ENCODE data around the gene RAB3A. TPM values are rescaled to one million over a fixed set of nuclear protein-coding genes. Genes with fewer than 3 reads are reported as not detected.

RAB3A gene
- total and polyA plus RNA-seq, 2 donors (not counting 3 experiments of a cell fraction or from before 2014, with no cell fraction given): 0.88 to 0.90 TPM

DNA sequence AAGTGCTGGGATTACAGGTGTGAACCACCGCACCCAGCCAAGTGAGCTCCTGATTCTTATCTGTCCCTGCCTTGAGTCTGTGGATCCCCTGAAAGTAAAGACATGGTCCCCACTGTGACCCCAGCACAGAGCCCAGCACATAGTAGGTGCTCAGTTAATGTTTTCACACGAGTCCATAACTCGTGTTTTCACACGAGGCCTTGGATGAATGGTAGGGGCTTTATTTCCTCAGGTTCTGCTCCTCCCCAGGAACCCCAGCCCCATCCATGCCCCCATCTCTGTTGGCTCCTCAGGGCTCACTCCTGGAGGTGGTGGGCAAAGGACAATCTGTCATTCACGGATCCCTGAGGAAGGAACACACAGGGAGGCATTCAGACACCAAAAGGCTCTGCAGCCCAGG, 46.0 kb upstream of the RAB3A start:
- intact Hi-C loops (cut with micrococcal nuclease): loop anchor here (5.0 kb wide), 1 partner anchor 243 kb away; the partner anchor contains the start of gene ARRDC2
- dilution Hi-C loops (cut with MboI; ENCODE audit: extremely low pct_ligation_motif_present, low sequenced_read_pairs): no loop called here
- Histone ChIP-seq H2AFZ (ENCODE audit: low read depth, low read length) (no peak overlapping the region), H4K20me1 (replicated peaks; ENCODE audit: control insufficient read depth, extremely low read depth, insufficient read depth, low read length) (no peaks in the 10 kb centered on the region), H3K9me1 (replicated peaks; ENCODE audit: control insufficient read depth, extremely low read depth, insufficient read depth, low read length) (no peaks in the 10 kb centered on the region), H3K27me3 (ENCODE audit: control insufficient read depth in 2 of 2, insufficient read depth in 2 of 2, low read length in 2 of 2) (peaks cover 0 to 6% of the 10 kb centered on the region in 2 experiments), H3K4me3 (replicated peaks in 1 of 3; ENCODE audit: insufficient read depth in 1 of 3, low read depth in 1 of 3, low read length in 3 of 3) (no peak overlapping the region), H3K79me2 (ENCODE audit: control insufficient read depth, insufficient read depth, low read length) (no peaks in the 10 kb centered on the region), H3K9ac (replicated peaks; ENCODE audit: extremely low read depth, insufficient read depth, low read length) (no peak overlapping the region), H3K9me3 (replicated peaks; ENCODE audit: control insufficient read depth, insufficient read depth, low read length) (no peaks in the 10 kb centered on the region), H3K36me3 (ENCODE audit: control insufficient read depth in 2 of 2, extremely low read depth in 1 of 2, insufficient read depth in 2 of 2, low read length in 2 of 2) (no peaks in the 10 kb centered on the region), H3K27ac (ENCODE audit: insufficient read depth, low read depth, low read length) (no peak overlapping the region), H3K4me1 (ENCODE audit: control insufficient read depth, extremely low read depth, insufficient read depth, low read length) (no peaks in the 10 kb centered on the region), H3K4me2 (ENCODE audit: insufficient read depth, low read length) (no peak overlapping the region)
- POLR2A ChIA-PET: interaction anchor here (0.6 kb wide), 1 partner anchor 21 kb away, joined by 4 read pairs; no protein-coding TSS in a partner anchor
- TF ChIP-seq POLR2A (IDR thresholded peaks at IDR 0.05; ENCODE audit: low read depth, low read length): no peak
- no peak for TF ChIP-seq GATA2 (IDR thresholded peaks at IDR 0.05; ENCODE audit: insufficient read depth, insufficient read length, low read depth, low read length)
- TF ChIP-seq, protein P1, sequence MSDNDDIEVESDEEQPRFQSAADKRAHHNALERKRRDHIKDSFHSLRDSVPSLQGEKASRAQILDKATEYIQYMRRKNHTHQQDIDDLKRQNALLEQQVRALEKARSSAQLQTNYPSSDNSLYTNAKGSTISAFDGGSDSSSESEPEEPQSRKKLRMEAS (IDR thresholded peaks at IDR 0.05; ENCODE audit: insufficient read depth, insufficient read length): no peak
- TF ChIP-seq, protein P2, sequence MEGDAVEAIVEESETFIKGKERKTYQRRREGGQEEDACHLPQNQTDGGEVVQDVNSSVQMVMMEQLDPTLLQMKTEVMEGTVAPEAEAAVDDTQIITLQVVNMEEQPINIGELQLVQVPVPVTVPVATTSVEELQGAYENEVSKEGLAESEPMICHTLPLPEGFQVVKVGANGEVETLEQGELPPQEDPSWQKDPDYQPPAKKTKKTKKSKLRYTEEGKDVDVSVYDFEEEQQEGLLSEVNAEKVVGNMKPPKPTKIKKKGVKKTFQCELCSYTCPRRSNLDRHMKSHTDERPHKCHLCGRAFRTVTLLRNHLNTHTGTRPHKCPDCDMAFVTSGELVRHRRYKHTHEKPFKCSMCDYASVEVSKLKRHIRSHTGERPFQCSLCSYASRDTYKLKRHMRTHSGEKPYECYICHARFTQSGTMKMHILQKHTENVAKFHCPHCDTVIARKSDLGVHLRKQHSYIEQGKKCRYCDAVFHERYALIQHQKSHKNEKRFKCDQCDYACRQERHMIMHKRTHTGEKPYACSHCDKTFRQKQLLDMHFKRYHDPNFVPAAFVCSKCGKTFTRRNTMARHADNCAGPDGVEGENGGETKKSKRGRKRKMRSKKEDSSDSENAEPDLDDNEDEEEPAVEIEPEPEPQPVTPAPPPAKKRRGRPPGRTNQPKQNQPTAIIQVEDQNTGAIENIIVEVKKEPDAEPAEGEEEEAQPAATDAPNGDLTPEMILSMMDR (IDR thresholded peaks at IDR 0.05; ENCODE audit: extremely low read depth in 1 of 2, insufficient read depth in 1 of 2, low read depth in 1 of 2, low read length in 2 of 2): no peak
- no peak for TF ChIP-seq MYC (IDR thresholded peaks at IDR 0.05; ENCODE audit: low read depth, low read length)
- no peak for TF ChIP-seq POLR2AphosphoS5 (IDR thresholded peaks at IDR 0.05; ENCODE audit: insufficient read depth, low read depth, low read length)
- TF ChIP-seq FOS (IDR thresholded peaks at IDR 0.05; ENCODE audit: borderline replicate concordance, insufficient read depth, low read length): no peak
- TF ChIP-seq EZH2 (IDR thresholded peaks at IDR 0.05; ENCODE audit: borderline replicate concordance, low read depth, low read length, severe bottlenecking): no peak
- no peak for TF ChIP-seq JUN (IDR thresholded peaks at IDR 0.05; ENCODE audit: borderline replicate concordance, insufficient read depth, insufficient read length, low read depth)
- DNase-seq (ENCODE audit: low read depth, low spot score): no peak
- FAIRE-seq: no peak
- CTCF ChIA-PET: interaction anchor here (0.9 to 11.3 kb wide), 6 partner anchors 25 to 138 kb away, joined by 3 to 296 read pairs (median 14); no protein-coding TSS in a partner anchor
- BruUV-seq (replicated peaks): no TSS peak
